Measurements from ENCODE around the gene ALK.

Gene ALK

GRCh38 chr2:29802986-29803385 lies 118.4 kb downstream of the ALK start:
- Histone ChIP-seq H3K27ac (ENCODE audit: low read depth, low read length, poor library complexity, severe bottlenecking) (no peak overlapping the region), H3K79me2 (ENCODE audit: insufficient read depth, low read length) (no peaks in the 10 kb centered on the region)

GRCh38 chr2:29799628-29800027 lies 121.8 kb downstream of the ALK start:
- Histone ChIP-seq H3K27ac (ENCODE audit: low read depth, low read length, poor library complexity, severe bottlenecking) (no peak overlapping the region), H3F3A (ENCODE audit: insufficient read depth, low read length) (no peaks in the 10 kb centered on the region), H3K79me2 (ENCODE audit: insufficient read depth, low read length) (no peaks in the 10 kb centered on the region), H3K9ac (ENCODE audit: low read length) (no peak overlapping the region), H3K36me3 (ENCODE audit: insufficient read depth, low read length) (no peaks in the 10 kb centered on the region), H3K4me3 (ENCODE audit: low read depth, low read length, poor library complexity, severe bottlenecking) (no peak overlapping the region), H3K4me2 (ENCODE audit: low read length) (no peak overlapping the region), H2AFZ (ENCODE audit: low read length) (no peak overlapping the region), H3K4me1 (ENCODE audit: insufficient read depth, low read length, severe bottlenecking) (no peaks in the 10 kb centered on the region), H4K20me1 (ENCODE audit: insufficient read depth, low read length) (no peaks in the 10 kb centered on the region), H3K9me2 (ENCODE audit: low read depth, low read length) (no peaks in the 10 kb centered on the region), H3K27me3 (ENCODE audit: insufficient read depth, low read length) (no peaks in the 10 kb centered on the region), H3K9me3 (ENCODE audit: low read length) (no peaks in the 10 kb centered on the region)
- no peak for TF ChIP-seq EZH2 (IDR thresholded peaks at IDR 0.05; ENCODE audit: borderline replicate concordance, low read length)
- no peak for TF ChIP-seq CTCF (IDR thresholded peaks at IDR 0.05; ENCODE audit: low read length)

More at GRCh38 chr2:29802986-29803385, 118.4 kb downstream of the ALK start:
- H3F3A ChIP-seq (ENCODE audit: insufficient read depth, low read length), result no peaks in the 10 kb centered on the region
- H3K9me3 ChIP-seq (ENCODE audit: low read length), result no peaks in the 10 kb centered on the region
- no peak overlapping the region for H3K9ac ChIP-seq (ENCODE audit: low read length)
- no peaks in the 10 kb centered on the region for H3K9me2 ChIP-seq (ENCODE audit: low read depth, low read length)
- H3K4me2 ChIP-seq (ENCODE audit: low read length), result no peak overlapping the region
- H4K20me1 ChIP-seq (ENCODE audit: insufficient read depth, low read length), result no peaks in the 10 kb centered on the region
- H3K27me3 ChIP-seq (ENCODE audit: insufficient read depth, low read length), result no peaks in the 10 kb centered on the region
- no peak overlapping the region for H3K4me3 ChIP-seq (ENCODE audit: low read depth, low read length, poor library complexity, severe bottlenecking)
- no peak for TF ChIP-seq EZH2 (IDR thresholded peaks at IDR 0.05; ENCODE audit: borderline replicate concordance, low read length)
- TF ChIP-seq CTCF (IDR thresholded peaks at IDR 0.05; ENCODE audit: low read length), result no peak
- no peak overlapping the region for H2AFZ ChIP-seq (ENCODE audit: low read length)
- no peaks in the 10 kb centered on the region for H3K4me1 ChIP-seq (ENCODE audit: insufficient read depth, low read length, severe bottlenecking)
- no peaks in the 10 kb centered on the region for H3K36me3 ChIP-seq (ENCODE audit: insufficient read depth, low read length)

DNA sequence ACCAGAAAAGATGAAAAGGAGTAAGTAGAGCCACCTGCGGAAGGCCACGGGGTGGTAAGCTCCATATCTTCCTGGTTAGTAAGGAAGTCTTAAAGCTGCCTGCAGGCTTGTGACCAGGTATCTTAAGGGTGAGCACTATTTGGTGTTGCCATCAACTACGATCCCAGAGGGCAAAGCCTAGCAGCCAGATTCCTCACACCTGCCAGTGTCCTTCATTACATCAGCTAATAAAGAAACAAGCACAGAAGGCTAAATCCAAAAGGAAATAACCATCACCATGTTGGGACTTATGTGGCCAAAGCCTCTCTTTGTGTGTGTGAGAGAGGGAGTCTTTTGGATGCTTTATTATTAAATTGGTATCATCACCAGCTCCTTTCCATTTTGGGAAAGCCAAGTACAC lies 123.5 kb downstream of the ALK start:
- no peaks in the 10 kb centered on the region for H3K4me1 ChIP-seq (ENCODE audit: insufficient read depth, low read length, severe bottlenecking)
- H3K79me2 ChIP-seq (ENCODE audit: insufficient read depth, low read length), result no peaks in the 10 kb centered on the region
- H3K9ac ChIP-seq (ENCODE audit: low read length), result no peak overlapping the region
- no peaks in the 10 kb centered on the region for H4K20me1 ChIP-seq (ENCODE audit: insufficient read depth, low read length)
- H3K4me3 ChIP-seq (ENCODE audit: low read depth, low read length, poor library complexity, severe bottlenecking), result no peak overlapping the region
- no peak overlapping the region for H2AFZ ChIP-seq (ENCODE audit: low read length)
- TF ChIP-seq CTCF (IDR thresholded peaks at IDR 0.05; ENCODE audit: low read length), result no peak
- TF ChIP-seq EZH2 (IDR thresholded peaks at IDR 0.05; ENCODE audit: borderline replicate concordance, low read length), result no peak
- no peak overlapping the region for H3K4me2 ChIP-seq (ENCODE audit: low read length)
- no peaks in the 10 kb centered on the region for H3K9me3 ChIP-seq (ENCODE audit: low read length)
- no peaks in the 10 kb centered on the region for H3K9me2 ChIP-seq (ENCODE audit: low read depth, low read length)
- no peaks in the 10 kb centered on the region for H3K27me3 ChIP-seq (ENCODE audit: insufficient read depth, low read length)
- H3K27ac ChIP-seq (ENCODE audit: low read depth, low read length, poor library complexity, severe bottlenecking), result no peak overlapping the region
- no peaks in the 10 kb centered on the region for H3F3A ChIP-seq (ENCODE audit: insufficient read depth, low read length)
- H3K36me3 ChIP-seq (ENCODE audit: insufficient read depth, low read length), result no peaks in the 10 kb centered on the region
